Bronchial epithelial cell (primary cell): ENCODE results near the gene FMN1. TPM values are rescaled to one million over a fixed set of nuclear protein-coding genes. Genes with fewer than 3 reads are reported as not detected.

Experiments
- DNase-seq: peaks from one replicate; pipeline ENCODE4 v3.0.0-alpha.2; 2010; ENCODE audit warnings: low read depth
- FAIRE-seq: peaks from 2 replicates; lab custom pipeline; 2011; peaks lifted over from hg19 to GRCh38; lab: Jason Lieb, UNC
- H3K27me3 ChIP-seq: 2 replicates; pipeline ENCODE4 v1.5.1; 2011; ENCODE audit warnings: low read length; ENCODE audit not compliant: control insufficient read depth, insufficient read depth
- H3K36me3 ChIP-seq: 2 replicates; pipeline ENCODE4 v1.5.1; 2011; ENCODE audit warnings: low read length; ENCODE audit not compliant: control insufficient read depth, insufficient read depth
- H3K4me3 ChIP-seq: 2 replicates; pipeline ENCODE4 v1.5.1; 2011; ENCODE audit warnings: mild to moderate bottlenecking, low read depth, low read length, control low read depth
- total RNA-seq: library from RNA; depleted of rRNA; stranded (reverse); fragments of >200 nt; gene quantifications from 2 replicates; pipeline ENCODE4 v1.2.1, GENCODE V29; 2014
- TF ChIP-seq, protein P1 (sequence below): IDR thresholded peaks from 2 replicates; pipeline ENCODE4 v1.5.1; 2011; ENCODE audit warnings: mild to moderate bottlenecking, moderate library complexity, low read length, control low read depth, inconsistent platforms; ENCODE audit not compliant: insufficient read depth, severe bottlenecking

Gene FMN1
- total RNA-seq, 1 donor from 2014 or later: 1.6 TPM

DNA sequence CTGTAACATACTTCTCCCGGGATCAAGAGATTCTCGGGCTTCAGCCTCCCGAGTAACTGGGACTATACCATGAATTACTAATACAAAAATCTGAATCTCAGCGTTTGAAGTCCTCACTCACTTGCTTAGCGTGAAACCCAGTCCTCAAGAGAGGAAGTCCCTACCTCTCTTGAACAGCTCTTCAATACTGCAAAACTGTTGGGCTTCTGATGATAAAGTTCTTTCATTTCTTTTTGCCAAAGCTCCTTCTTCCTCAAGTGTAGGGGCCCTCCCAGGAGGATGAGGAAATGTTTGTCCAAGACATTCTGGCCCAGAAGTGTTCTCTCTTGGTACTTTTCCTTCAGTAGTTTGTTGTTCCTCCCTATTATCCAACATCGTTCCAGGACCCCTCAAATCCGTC is 48.5 kb downstream of the FMN1 start:
- no peaks in the 10 kb centered on the region for H3K36me3 ChIP-seq
- no peak overlapping the region for H3K4me3 ChIP-seq
- H3K27me3 ChIP-seq: no peaks in the 10 kb centered on the region
- no peak for DNase-seq
- no peak for FAIRE-seq
- TF ChIP-seq, protein P1, sequence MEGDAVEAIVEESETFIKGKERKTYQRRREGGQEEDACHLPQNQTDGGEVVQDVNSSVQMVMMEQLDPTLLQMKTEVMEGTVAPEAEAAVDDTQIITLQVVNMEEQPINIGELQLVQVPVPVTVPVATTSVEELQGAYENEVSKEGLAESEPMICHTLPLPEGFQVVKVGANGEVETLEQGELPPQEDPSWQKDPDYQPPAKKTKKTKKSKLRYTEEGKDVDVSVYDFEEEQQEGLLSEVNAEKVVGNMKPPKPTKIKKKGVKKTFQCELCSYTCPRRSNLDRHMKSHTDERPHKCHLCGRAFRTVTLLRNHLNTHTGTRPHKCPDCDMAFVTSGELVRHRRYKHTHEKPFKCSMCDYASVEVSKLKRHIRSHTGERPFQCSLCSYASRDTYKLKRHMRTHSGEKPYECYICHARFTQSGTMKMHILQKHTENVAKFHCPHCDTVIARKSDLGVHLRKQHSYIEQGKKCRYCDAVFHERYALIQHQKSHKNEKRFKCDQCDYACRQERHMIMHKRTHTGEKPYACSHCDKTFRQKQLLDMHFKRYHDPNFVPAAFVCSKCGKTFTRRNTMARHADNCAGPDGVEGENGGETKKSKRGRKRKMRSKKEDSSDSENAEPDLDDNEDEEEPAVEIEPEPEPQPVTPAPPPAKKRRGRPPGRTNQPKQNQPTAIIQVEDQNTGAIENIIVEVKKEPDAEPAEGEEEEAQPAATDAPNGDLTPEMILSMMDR: no peak

GRCh38 chr15:33145447-33145846 is 49.1 kb downstream of the FMN1 start:
- FAIRE-seq (no peak), DNase-seq (peak; percentile 92)
- TF ChIP-seq, protein P1: no peak
- H3K36me3 ChIP-seq: no peaks in the 10 kb centered on the region
- H3K27me3 ChIP-seq: no peaks in the 10 kb centered on the region
- H3K4me3 ChIP-seq: no peak overlapping the region

- H3K4me3 ChIP-seq: no peak overlapping the region
- TF ChIP-seq, protein P1: no peak
- no peaks in the 10 kb centered on the region for H3K36me3 ChIP-seq
- DNase-seq (no peak), FAIRE-seq (no peak)
- H3K27me3 ChIP-seq: no peaks in the 10 kb centered on the region
Measured at GRCh38 chr15:33142708-33143107, 51.8 kb downstream of the FMN1 start.

- no peaks in the 10 kb centered on the region for H3K27me3 ChIP-seq
- no peak for DNase-seq
- H3K36me3 ChIP-seq: no peaks in the 10 kb centered on the region
- TF ChIP-seq, protein P1: no peak
- H3K4me3 ChIP-seq: no peak overlapping the region
- no peak for FAIRE-seq
Measured at GRCh38 chr15:33138000-33138399, 56.5 kb downstream of the FMN1 start.

GRCh38 chr15:33137101-33137500 is 57.4 kb downstream of the FMN1 start:
- TF ChIP-seq, protein P1: no peak
- no peaks in the 10 kb centered on the region for H3K27me3 ChIP-seq
- DNase-seq: no peak

GRCh38 chr15:33136353-33136752 is 58.2 kb downstream of the FMN1 start:
- no peak for DNase-seq
- Histone ChIP-seq H3K27me3 (no peaks in the 10 kb centered on the region), H3K36me3 (no peaks in the 10 kb centered on the region), H3K4me3 (no peak overlapping the region)
- TF ChIP-seq, protein P1: no peak
- no peak for FAIRE-seq

More at GRCh38 chr15:33137101-33137500, 57.4 kb downstream of the FMN1 start:
- Histone ChIP-seq H3K36me3 (no peaks in the 10 kb centered on the region), H3K4me3 (no peak overlapping the region)
- FAIRE-seq: no peak
